ENCODE measurements around the gene KPNA1. TPM values are rescaled to one million over a fixed set of nuclear protein-coding genes. Genes with fewer than 3 reads are reported as not detected.
A peak's percentile ranks its signal among the peaks of the same experiment; 100 is the strongest.
"Not testable (repeated sequence)": the region's sequence is repeated elsewhere in the genome, so short reads cannot be mapped to it uniquely, and the experiment has no call there.

The KPNA1 gene
- polyA plus RNA-seq, 4 donors: 10.5 to 33.0 (median 11.9) TPM

GRCh38 chr3:122462406-122462805 lies 52.3 kb downstream of the KPNA1 start:
- FAIRE-seq: no peak
- Histone ChIP-seq H3K36me3 (ENCODE audit: control insufficient read depth in 3 of 3, insufficient read depth in 2 of 3, low read depth in 1 of 3, low read length in 3 of 3) (peaks cover 0 to 16% (median 5%) of the 10 kb centered on the region in 3 donors), H3K4me3 (ENCODE audit: low read depth in 1 of 3, low read length in 3 of 3) (no peak overlapping the region), H3K9me3 (ENCODE audit: control insufficient read depth in 2 of 2, insufficient read depth in 1 of 2, low read depth in 1 of 2, low read length in 1 of 2) (no peaks in the 10 kb centered on the region), H3K4me1 (ENCODE audit: control insufficient read depth in 3 of 3, insufficient read depth in 2 of 3, low read depth in 1 of 3, low read length in 2 of 3) (peaks cover 0 to 3% (median 0%) of the 10 kb centered on the region in 3 donors), H3K27me3 (ENCODE audit: control insufficient read depth in 3 of 3, insufficient read depth in 3 of 3, low read length in 3 of 3) (no peaks in the 10 kb centered on the region), H3K27ac (ENCODE audit: low read depth in 1 of 3, low read length in 2 of 3) (no peak overlapping the region)
- 87 to 95% (median 95%) methylated on average over 1 of the region's 1 CpG for WGBS, 3 donors
- no peak for DNase-seq

GRCh38 chr3:122461806-122462205 lies 52.9 kb downstream of the KPNA1 start:
- DNase-seq (peak; percentile 57 to 81), FAIRE-seq (peak; percentile 65)
- Histone ChIP-seq H3K4me3 (ENCODE audit: low read depth in 1 of 3, low read length in 3 of 3) (no peak overlapping the region), H3K27ac (ENCODE audit: low read depth in 1 of 3, low read length in 2 of 3) (peak overlapping the region in 1 of 3 donors; percentile 48), H3K9me3 (ENCODE audit: control insufficient read depth in 2 of 2, insufficient read depth in 1 of 2, low read depth in 1 of 2, low read length in 1 of 2) (no peaks in the 10 kb centered on the region), H3K36me3 (ENCODE audit: control insufficient read depth in 3 of 3, insufficient read depth in 2 of 3, low read depth in 1 of 3, low read length in 3 of 3) (peaks cover 0 to 15% (median 5%) of the 10 kb centered on the region in 3 donors), H3K27me3 (ENCODE audit: control insufficient read depth in 3 of 3, insufficient read depth in 3 of 3, low read length in 3 of 3) (no peaks in the 10 kb centered on the region), H3K4me1 (ENCODE audit: control insufficient read depth in 3 of 3, insufficient read depth in 2 of 3, low read depth in 1 of 3, low read length in 2 of 3) (peaks cover 0 to 3% (median 0%) of the 10 kb centered on the region in 3 donors)
- WGBS, 3 donors: 22 to 60% (median 37%) methylated on average over 3 of the region's 3 CpGs

- FAIRE-seq: no peak
- 68 to 72% (median 71%) methylated on average over 4 of the region's 4 CpGs for WGBS, 3 donors
These were observed 55.7 kb downstream of the KPNA1 start for GRCh38 chr3:122458992-122459391.

GRCh38 chr3:122457706-122458105 lies 57.0 kb downstream of the KPNA1 start:
- peaks cover 0 to 3% (median 0%) of the 10 kb centered on the region in 3 donors for H3K4me1 ChIP-seq (ENCODE audit: control insufficient read depth in 3 of 3, insufficient read depth in 2 of 3, low read depth in 1 of 3, low read length in 2 of 3)
- H3K36me3 ChIP-seq (ENCODE audit: control insufficient read depth in 3 of 3, insufficient read depth in 2 of 3, low read depth in 1 of 3, low read length in 3 of 3): peaks cover 6 to 13% (median 7%) of the 10 kb centered on the region in 3 donors
- no peak for FAIRE-seq
- no peak for DNase-seq
- H3K9me3 ChIP-seq (ENCODE audit: control insufficient read depth in 2 of 2, insufficient read depth in 1 of 2, low read depth in 1 of 2, low read length in 1 of 2): no peaks in the 10 kb centered on the region
- H3K27ac ChIP-seq (ENCODE audit: low read depth in 1 of 3, low read length in 2 of 3): no peak overlapping the region
- WGBS, 3 donors: 93 to 100% (median 98%) methylated on average over 2 of the region's 2 CpGs
- no peak overlapping the region for H3K4me3 ChIP-seq (ENCODE audit: low read depth in 1 of 3, low read length in 3 of 3)
- no peaks in the 10 kb centered on the region for H3K27me3 ChIP-seq (ENCODE audit: control insufficient read depth in 3 of 3, insufficient read depth in 3 of 3, low read length in 3 of 3)

More at GRCh38 chr3:122458992-122459391, 55.7 kb downstream of the KPNA1 start:
- Histone ChIP-seq H3K4me3 (ENCODE audit: low read depth in 1 of 3, low read length in 3 of 3) (no peak overlapping the region), H3K36me3 (ENCODE audit: control insufficient read depth in 3 of 3, insufficient read depth in 2 of 3, low read depth in 1 of 3, low read length in 3 of 3) (peaks cover 0 to 8% (median 3%) of the 10 kb centered on the region in 3 donors), H3K27me3 (ENCODE audit: control insufficient read depth in 3 of 3, insufficient read depth in 3 of 3, low read length in 3 of 3) (no peaks in the 10 kb centered on the region), H3K27ac (ENCODE audit: low read depth in 1 of 3, low read length in 2 of 3) (no peak overlapping the region), H3K9me3 (ENCODE audit: control insufficient read depth in 2 of 2, insufficient read depth in 1 of 2, low read depth in 1 of 2, low read length in 1 of 2) (no peaks in the 10 kb centered on the region), H3K4me1 (ENCODE audit: control insufficient read depth in 3 of 3, insufficient read depth in 2 of 3, low read depth in 1 of 3, low read length in 2 of 3) (peaks cover 0 to 3% (median 0%) of the 10 kb centered on the region in 3 donors)
- DNase-seq: peak; percentile 26 to 27

- DNase-seq: peak in 1 of 2 donors; percentile 16
- FAIRE-seq: peak; percentile 53
- no peak overlapping the region for H3K27ac ChIP-seq (ENCODE audit: low read depth in 1 of 3, low read length in 2 of 3)
These were observed 58.7 kb downstream of the KPNA1 start for GRCh38 chr3:122456074-122456473.

GRCh38 chr3:122451371-122451770 lies 63.4 kb downstream of the KPNA1 start:
- no peak overlapping the region for H3K4me3 ChIP-seq (ENCODE audit: low read depth in 1 of 3, low read length in 3 of 3)
- peaks cover 6 to 12% (median 10%) of the 10 kb centered on the region in 3 donors for H3K36me3 ChIP-seq (ENCODE audit: control insufficient read depth in 3 of 3, insufficient read depth in 2 of 3, low read depth in 1 of 3, low read length in 3 of 3)
- DNase-seq (no peak), FAIRE-seq (no peak)
- no peaks in the 10 kb centered on the region for H3K4me1 ChIP-seq (ENCODE audit: control insufficient read depth in 3 of 3, insufficient read depth in 2 of 3, low read depth in 1 of 3, low read length in 2 of 3)
- WGBS, 3 donors: 79 to 92% (median 82%) methylated on average over 3 of the region's 3 CpGs
- H3K9me3 ChIP-seq (ENCODE audit: control insufficient read depth in 2 of 2, insufficient read depth in 1 of 2, low read depth in 1 of 2, low read length in 1 of 2): no peaks in the 10 kb centered on the region
- no peaks in the 10 kb centered on the region for H3K27me3 ChIP-seq (ENCODE audit: control insufficient read depth in 3 of 3, insufficient read depth in 3 of 3, low read length in 3 of 3)
- H3K27ac ChIP-seq (ENCODE audit: low read depth in 1 of 3, low read length in 2 of 3): no peak overlapping the region

More at GRCh38 chr3:122456074-122456473, 58.7 kb downstream of the KPNA1 start:
- Histone ChIP-seq H3K36me3 (ENCODE audit: control insufficient read depth in 3 of 3, insufficient read depth in 2 of 3, low read depth in 1 of 3, low read length in 3 of 3) (peaks cover 6 to 13% (median 8%) of the 10 kb centered on the region in 3 donors), H3K4me1 (ENCODE audit: control insufficient read depth in 3 of 3, insufficient read depth in 2 of 3, low read depth in 1 of 3, low read length in 2 of 3) (no peaks in the 10 kb centered on the region), H3K9me3 (ENCODE audit: control insufficient read depth in 2 of 2, insufficient read depth in 1 of 2, low read depth in 1 of 2, low read length in 1 of 2) (no peaks in the 10 kb centered on the region), H3K4me3 (ENCODE audit: low read depth in 1 of 3, low read length in 3 of 3) (no peak overlapping the region), H3K27me3 (ENCODE audit: control insufficient read depth in 3 of 3, insufficient read depth in 3 of 3, low read length in 3 of 3) (no peaks in the 10 kb centered on the region)

GRCh38 chr3:122448218-122448617 lies 66.5 kb downstream of the KPNA1 start:
- not testable (repeated sequence) for H3K4me1 ChIP-seq (ENCODE audit: control insufficient read depth in 3 of 3, insufficient read depth in 2 of 3, low read depth in 1 of 3, low read length in 2 of 3); DNase-seq; H3K27me3 ChIP-seq (ENCODE audit: control insufficient read depth in 3 of 3, insufficient read depth in 3 of 3, low read length in 3 of 3); FAIRE-seq; H3K4me3 ChIP-seq (ENCODE audit: low read depth in 1 of 3, low read length in 3 of 3); H3K27ac ChIP-seq (ENCODE audit: low read depth in 1 of 3, low read length in 2 of 3)
- H3K36me3 ChIP-seq (ENCODE audit: control insufficient read depth in 3 of 3, insufficient read depth in 2 of 3, low read depth in 1 of 3, low read length in 3 of 3): peaks cover 2 to 20% (median 13%) of the 10 kb centered on the region in 3 donors
- WGBS, 3 donors: 95 to 97% (median 96%) methylated on average over 6 of the region's 6 CpGs
- H3K9me3 ChIP-seq (ENCODE audit: control insufficient read depth in 2 of 2, insufficient read depth in 1 of 2, low read depth in 1 of 2, low read length in 1 of 2): peaks cover 0 to 11% of the 10 kb centered on the region in 2 donors

GRCh38 chr3:122444491-122444887 lies 70.2 kb downstream of the KPNA1 start:
- not testable (repeated sequence) for H3K4me1 ChIP-seq (ENCODE audit: control insufficient read depth in 3 of 3, insufficient read depth in 2 of 3, low read depth in 1 of 3, low read length in 2 of 3); H3K4me3 ChIP-seq (ENCODE audit: low read depth in 1 of 3, low read length in 3 of 3); H3K27me3 ChIP-seq (ENCODE audit: control insufficient read depth in 3 of 3, insufficient read depth in 3 of 3, low read length in 3 of 3); FAIRE-seq; H3K27ac ChIP-seq (ENCODE audit: low read depth in 1 of 3, low read length in 2 of 3); DNase-seq
- peaks cover 0 to 27% (median 11%) of the 10 kb centered on the region in 3 donors for H3K36me3 ChIP-seq (ENCODE audit: control insufficient read depth in 3 of 3, insufficient read depth in 2 of 3, low read depth in 1 of 3, low read length in 3 of 3)
- WGBS, 3 donors: 95 to 99% (median 98%) methylated on average over 5 of the region's 5 CpGs
- peaks cover 0 to 16% of the 10 kb centered on the region in 2 donors for H3K9me3 ChIP-seq (ENCODE audit: control insufficient read depth in 2 of 2, insufficient read depth in 1 of 2, low read depth in 1 of 2, low read length in 1 of 2)

Measured in small intestine (tissue), 7 donors.